HepG2 (cell line): ENCODE measurements around the gene C3orf80. TPM values are rescaled to one million over a fixed set of nuclear protein-coding genes. Genes with fewer than 3 reads are reported as not detected.

ENCODE experiments used
- ATAC-seq: fragments of 200-7000 bp; cut with Tn5 transposase; 3 replicates; pipeline ENCODE4 v1.9.1; 2020; ENCODE audit warnings: mild to moderate bottlenecking, moderate library complexity
- Bru-seq: library from RNA; stranded (reverse); fragments of 400-500 nt; gene quantifications from one replicate; lab custom pipeline; 2021; lab: Mats Ljungman, UMichigan
- BruChase-seq, 2 experiments: library from RNA; stranded (reverse); fragments of 400-500 nt; gene quantifications; one replicate each; lab custom pipeline; 2021; lab: Mats Ljungman, UMichigan
- BruUV-seq: library from RNA; stranded (reverse); fragments of 400-500 nt; replicated peaks from 2 replicates; lab custom pipeline; 2021; lab: Mats Ljungman, UMichigan
- CTCF ChIA-PET: fragments of 300-600 bp; formaldehyde crosslinking; extraction: SDS; loops from one replicate; lab custom pipeline; 2021; ENCODE audit warnings: low total read pairs, inconsistent platforms, low intra/inter-chr PET ratio; lab: Yijun Ruan, JAX
- POLR2A ChIA-PET: fragments of 350-600 bp; sonication (Branson Sonifier 250); formaldehyde crosslinking; loops from one replicate; lab custom pipeline; 2020; ENCODE audit warnings: antibody characterized with exemption, inconsistent platforms; lab: Yijun Ruan, JAX
- DNase-seq: peaks from one replicate; pipeline ENCODE4 v3.0.0-alpha.2; 2015; ENCODE audit warnings: low spot score
- FAIRE-seq: peaks from 3 replicates; lab custom pipeline; 2011; peaks lifted over from hg19 to GRCh38; lab: Jason Lieb, UNC
- H2AFZ ChIP-seq: one replicate; pipeline ENCODE4 v1.6.1; 2011; ENCODE audit warnings: low read length, inconsistent platforms
- H3K27ac ChIP-seq: fragments of 300-600 bp; 3 replicates; pipeline ENCODE4 v1.8.0; 2011; ENCODE audit warnings: mixed run types, mild to moderate bottlenecking, mixed read lengths, low read length, inconsistent platforms; ENCODE audit not compliant: insufficient read depth; ENCODE audit errors: extremely low read length
- H3K27me3 ChIP-seq, 2 experiments: fragments of 200-600 bp in 1 of 2; 2 replicates in 1 of 2; 3 replicates in 1 of 2; pipeline versions ENCODE4 v1.6.0 to v1.8.0; 2011; ENCODE audit warnings: low read length in 2 of 2, mild to moderate bottlenecking in 2 of 2, moderate library complexity in 2 of 2, inconsistent platforms in 1 of 2; ENCODE audit not compliant: insufficient read depth in 2 of 2, control insufficient read depth in 1 of 2
- H3K36me3 ChIP-seq, 2 experiments: fragments of 200-600 bp in 1 of 2; replicated peaks in 1 of 2; 2 replicates in 1 of 2; 3 replicates in 1 of 2; pipeline versions ENCODE4 v1.5.1 to v1.8.0; 2011; ENCODE audit warnings: low read length in 2 of 2, inconsistent platforms in 1 of 2; ENCODE audit not compliant: insufficient read depth in 2 of 2, control insufficient read depth in 1 of 2
- H3K4me1 ChIP-seq: 2 replicates; pipeline ENCODE4 v1.5.1; 2012; ENCODE audit warnings: low read length, inconsistent platforms; ENCODE audit not compliant: insufficient read depth
- H3K4me2 ChIP-seq: 2 replicates; pipeline ENCODE4 v1.6.0; 2011; ENCODE audit warnings: low read depth, low read length, inconsistent platforms
- H3K4me3 ChIP-seq, 3 experiments: fragments of 200-600 bp in 1 of 3; sonication (generic), shearing (Covaris generic) in 1 of 3; replicated peaks in 1 of 3; 2 replicates each; pipeline ENCODE4 v1.5.1; 2011 to 2016; ENCODE audit warnings: low read length in 3 of 3, inconsistent platforms in 2 of 3, low read depth in 2 of 3, mild to moderate bottlenecking in 2 of 3, control low read depth in 1 of 3, mixed read lengths in 1 of 3; ENCODE audit not compliant: insufficient read depth in 1 of 3
- H3K79me2 ChIP-seq: one replicate; pipeline ENCODE4 v1.6.1; 2011; ENCODE audit warnings: low read length, inconsistent platforms; ENCODE audit not compliant: insufficient read depth
- H3K9ac ChIP-seq: 2 replicates; pipeline ENCODE4 v1.6.0; 2011; ENCODE audit warnings: mild to moderate bottlenecking, low read depth, low read length, inconsistent platforms; ENCODE audit not compliant: insufficient read depth
- H3K9me3 ChIP-seq: 2 replicates; pipeline ENCODE4 v1.5.1; 2012; ENCODE audit warnings: mild to moderate bottlenecking, low read length
- H4K20me1 ChIP-seq: 2 replicates; pipeline ENCODE4 v1.6.0; 2011; ENCODE audit warnings: inconsistent platforms, mild to moderate bottlenecking, low read length, moderate library complexity; ENCODE audit not compliant: insufficient read depth
- CBX2 ChIP-seq, 2 experiments: fragments of 200-600 bp in 1 of 2; sonication (generic); formaldehyde crosslinking in 1 of 2; IDR thresholded peaks; 2 replicates each; pipeline versions ENCODE4 v1.7.0 to v1.8.1; 2018 to 2022; ENCODE audit warnings: low read depth in 2 of 2, low read length in 1 of 2, mild to moderate bottlenecking in 1 of 2, missing genetic modification reagents in 1 of 2
- GABPB1 ChIP-seq: IDR thresholded peaks from 2 replicates; pipeline ENCODE4 v1.6.1; 2016; ENCODE audit warnings: mild to moderate bottlenecking, missing genetic modification reagents, moderate library complexity, missing compliant biosample characterization
- HNRNPK ChIP-seq: fragments of 200-400 bp; formaldehyde crosslinking; IDR thresholded peaks from 2 replicates; pipeline ENCODE4 v1.6.1; 2018; ENCODE audit warnings: low read length, low read depth, moderate library complexity, mild to moderate bottlenecking; ENCODE audit not compliant: poor library complexity, severe bottlenecking
- HNRNPLL ChIP-seq: fragments of 200-400 bp; formaldehyde crosslinking; IDR thresholded peaks from 2 replicates; pipeline ENCODE4 v1.6.1; 2017; ENCODE audit warnings: mild to moderate bottlenecking, low read depth, low read length; ENCODE audit not compliant: poor library complexity, severe bottlenecking
- SETDB1 ChIP-seq: sonication (generic); formaldehyde crosslinking; IDR thresholded peaks from 2 replicates; pipeline ENCODE4 v1.5.1; 2020; ENCODE audit warnings: missing genetic modification reagents, mild to moderate bottlenecking, borderline replicate concordance
- ZBTB7B ChIP-seq: sonication (generic); formaldehyde crosslinking; IDR thresholded peaks from 2 replicates; pipeline ENCODE4 v1.4.0; 2020; ENCODE audit warnings: missing genetic modification reagents
- ZNF263 ChIP-seq: sonication (generic); formaldehyde crosslinking; IDR thresholded peaks from 2 replicates; pipeline ENCODE4 v1.4.0; 2020; ENCODE audit warnings: missing genetic modification reagents
- ZNF556 ChIP-seq: sonication (generic); formaldehyde crosslinking; IDR thresholded peaks from 2 replicates; pipeline ENCODE4 v1.4.0; 2020; ENCODE audit warnings: mild to moderate bottlenecking, missing genetic modification reagents, borderline replicate concordance
- ZNF773 ChIP-seq: sonication (generic); formaldehyde crosslinking; IDR thresholded peaks from 2 replicates; pipeline ENCODE4 v1.4.0; 2020; ENCODE audit warnings: missing genetic modification reagents, borderline replicate concordance
- WGBS: methylation state at CpG from one replicate; pipeline ENCODE4 v1.1.6; 2017; ENCODE audit warnings: low lambda C conversion rate; 5-methylcytosine and 5-hydroxymethylcytosine counted together
- in situ Hi-C: cut with HindIII; loops from 2 replicates; pipeline ENCODE4 v1.10.0; 2017; ENCODE audit warnings: low pct_unique_long_range_greater_than_20kb; ENCODE audit not compliant: extremely low pct_ligation_motif_present
- intact Hi-C: fragments of 100-400 bp; cut with micrococcal nuclease; formaldehyde crosslinking; loops from one replicate; pipeline ENCODE4 v1.10.0; 2022; ENCODE audit not compliant: unreplicated experiment
- long read RNA-seq, 2 experiments: library from RNA in 1 of 2; library from polyadenylated mRNA in 1 of 2; stranded (forward) in 1 of 2; unstranded in 1 of 2; transcript quantifications; one replicate each; pipeline ENCODE4 v2.0.0, GENCODE V29; 2019 to 2022
- polyA minus RNA-seq, 3 experiments: library from RNA; depleted of rRNA, polyadenylated mRNA; stranded (reverse); fragments of >200 nt; gene quantifications; 2 replicates each; pipeline ENCODE4 v1.2.3, GENCODE V29; 2011; ENCODE audit warnings: low replicate concordance in 1 of 3
- polyA plus RNA-seq, 8 experiments: library from polyadenylated mRNA; depleted of rRNA in 3 of 8; stranded (reverse) in 7 of 8; unstranded in 1 of 8; fragments of >200 nt; fragmentation: Illumina TruSeq in 4 of 8; extraction: Trizol in 4 of 8; gene quantifications; 2 replicates each; pipeline versions ENCODE4 v1.2.1 to v1.2.3, GENCODE V29; 2011 to 2016; ENCODE audit warnings: low read depth in 4 of 8, missing spikeins in 1 of 8, mixed read lengths in 1 of 8; ENCODE audit not compliant: insufficient read depth in 1 of 8
- total RNA-seq, 5 experiments: library from RNA; depleted of rRNA; stranded (reverse); fragments of >200 nt; fragmentation: Illumina TruSeq; extraction: Trizol; gene quantifications; 2 replicates each; pipeline ENCODE4 v1.2.3, GENCODE V29; 2016; ENCODE audit warnings: low read depth in 1 of 5
- TF ChIP-seq, protein P1 (sequence below): sonication (generic); formaldehyde crosslinking; IDR thresholded peaks from 2 replicates; pipeline ENCODE4 v1.8.1; 2022; ENCODE audit warnings: low read depth, mild to moderate bottlenecking, missing genetic modification reagents
- TF ChIP-seq, protein P2 (sequence below), 2 experiments: sonication (generic) in 1 of 2; formaldehyde crosslinking in 1 of 2; IDR thresholded peaks; 2 replicates each; pipeline versions ENCODE4 v1.4.0 to v1.6.1; 2018 to 2020; ENCODE audit warnings: missing genetic modification reagents in 2 of 2, borderline replicate concordance in 1 of 2, low read depth in 1 of 2, mild to moderate bottlenecking in 1 of 2, missing biosample characterization in 1 of 2

The C3orf80 gene
- total RNA-seq (2016; rRNA removed; fragmentation: Illumina TruSeq; extraction: Trizol) = 0.04 TPM in 1 of 2 replicates, not detected in the other
- not detected in 2 replicates for total RNA-seq (2016; cell fraction: cytosol; rRNA removed; fragmentation: Illumina TruSeq; extraction: Trizol; ENCODE audit: low read depth)
- total RNA-seq (2016; cell fraction: insoluble cytoplasmic fraction; rRNA removed; fragmentation: Illumina TruSeq; extraction: Trizol) = 0.04 TPM in 1 of 2 replicates, not detected in the other
- total RNA-seq (2016; cell fraction: membrane; rRNA removed; fragmentation: Illumina TruSeq; extraction: Trizol) = not detected in 2 replicates
- not detected in 2 replicates for total RNA-seq (2016; cell fraction: nucleus; rRNA removed; fragmentation: Illumina TruSeq; extraction: Trizol)
- 0.03 TPM in 2 replicates for polyA plus RNA-seq (2011; rRNA removed)
- polyA plus RNA-seq (2011; cell fraction: cytosol; rRNA removed) = 0.01 TPM in 2 replicates
- polyA plus RNA-seq (2011; cell fraction: nucleus; rRNA removed) = 0.06 TPM in 1 of 2 replicates, not detected in the other
- not detected in 2 replicates for polyA plus RNA-seq (2012)
- polyA plus RNA-seq (2016; cell fraction: cytosol; fragmentation: Illumina TruSeq; extraction: Trizol; ENCODE audit: low read depth) = not detected in 2 replicates
- not detected in 2 replicates for polyA plus RNA-seq (2016; cell fraction: insoluble cytoplasmic fraction; fragmentation: Illumina TruSeq; extraction: Trizol; ENCODE audit: low read depth)
- not detected in 2 replicates for polyA plus RNA-seq (2016; cell fraction: membrane; fragmentation: Illumina TruSeq; extraction: Trizol; ENCODE audit: low read depth)
- not detected in 2 replicates for polyA plus RNA-seq (2016; cell fraction: nucleus; fragmentation: Illumina TruSeq; extraction: Trizol; ENCODE audit: insufficient read depth, low read depth)
- not detected in 2 replicates for polyA minus RNA-seq (2011; rRNA and poly(A)+ RNA removed; ENCODE audit: low replicate concordance)
- polyA minus RNA-seq (2011; cell fraction: cytosol; rRNA and poly(A)+ RNA removed) = not detected in 2 replicates
- polyA minus RNA-seq (2011; cell fraction: nucleus; rRNA and poly(A)+ RNA removed) = not detected in 2 replicates
- Bru-seq, nascent RNA = percentile 16 among the genes with signal in this experiment
- BruChase-seq, experiment 1, labeled RNA remaining after a 6-hour chase = percentile 43 among the genes with signal in this experiment
- BruChase-seq, experiment 2, labeled RNA remaining after a 2-hour chase = percentile 33 among the genes with signal in this experiment
- long read RNA-seq, experiment 1 = 0 reads
- long read RNA-seq, experiment 2, partial matches to known transcripts = 0 of 1 reads
- long read RNA-seq, experiment 2, other reads (novel, unspliced or antisense) = 0 of 1 reads

DNA sequence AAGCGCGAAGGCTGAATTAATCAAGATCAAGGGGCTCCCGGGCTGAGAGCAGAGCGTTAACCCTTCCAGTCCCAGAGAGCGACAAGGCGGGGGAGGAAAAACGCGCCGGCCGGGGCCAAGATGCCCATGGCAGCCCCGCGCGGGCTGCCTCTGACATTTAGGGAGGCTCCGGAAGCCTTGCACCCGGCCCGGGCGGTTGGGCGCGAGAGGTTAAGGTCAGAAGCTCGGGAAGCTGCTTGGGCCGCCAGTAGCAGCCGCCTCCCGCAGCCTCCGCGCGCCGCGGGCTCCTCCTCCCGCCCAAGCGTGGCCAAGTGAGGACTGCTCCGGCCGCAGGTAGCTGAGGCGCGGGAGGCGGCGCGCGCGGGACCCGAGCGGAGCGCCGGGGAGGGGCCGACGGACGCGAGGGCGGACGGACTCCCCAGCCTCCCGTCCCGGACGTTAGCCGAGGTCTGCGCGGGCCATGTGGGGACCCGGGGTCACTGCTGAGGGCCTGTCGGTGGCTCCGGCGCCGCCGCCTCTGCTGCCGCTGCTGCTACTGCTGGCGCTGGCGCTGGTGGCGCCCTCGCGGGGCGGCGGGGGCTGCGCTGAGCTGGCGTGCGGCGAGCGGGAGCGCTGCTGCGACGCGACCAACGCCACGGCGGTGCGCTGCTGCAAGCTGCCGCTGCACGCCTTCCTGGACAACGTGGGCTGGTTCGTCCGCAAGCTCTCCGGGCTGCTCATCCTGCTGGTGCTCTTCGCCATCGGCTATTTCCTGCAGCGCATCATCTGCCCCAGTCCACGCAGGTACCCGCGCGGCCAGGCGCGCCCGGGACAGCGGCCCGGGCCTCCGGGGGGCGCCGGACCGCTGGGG is at the start of gene C3orf80:
C3orf80 (plus strand) TSS at position 247 of the 850 bp plus-strand sequence; CDS start at position 461, 214 bp downstream.
- CTCF ChIA-PET = interaction anchor here (0.7 to 1.2 kb wide), 2 partner anchors 189 to 194 kb away, joined by 3 read pairs; no protein-coding TSS in a partner anchor
- Histone ChIP-seq H3K79me2 (no peaks in the 10 kb centered on the region), H4K20me1 (no peaks in the 10 kb centered on the region), H3K9ac (no peak within 1 kb of the TSS), H3K27me3 (peaks cover 8 to 33% of the 10 kb centered on the region in 2 experiments), H3K4me2 (peak within 1 kb of the TSS; percentile 88), H3K36me3 (no peaks in the 10 kb centered on the region), H3K27ac (no peak within 1 kb of the TSS), H3K9me3 (no peaks in the 10 kb centered on the region), H2AFZ (no peak within 1 kb of the TSS), H3K4me1 (peaks cover 13% of the 10 kb centered on the region), H3K4me3 (peak within 1 kb of the TSS; percentile 57 to 73 (median 59); a peak in 5 of 6 replicates)
- BruUV-seq = no TSS peak
- 17% methylated on average over 2 of the region's 104 CpGs for WGBS
- FAIRE-seq (no peak), ATAC-seq (peak; percentile 95), DNase-seq (peak; percentile 12)
- in situ Hi-C loops = no loop called here
- POLR2A ChIA-PET = no interaction called here
- intact Hi-C loops = loop anchor here (5.0 kb wide), 3 partner anchors 107 to 193 kb away; no protein-coding TSS in a partner anchor
- TF ChIP-seq ZNF556 (CRISPR knock-in tag) (no peak), SETDB1 (CRISPR knock-in tag) (no peak), ZNF263 (CRISPR knock-in tag) (0 out of 2 replicates have a peak, but pooled peaks have one; percentile 18), HNRNPK (no peak), HNRNPLL (peak; percentile 83), ZNF773 (CRISPR knock-in tag) (no peak), ZBTB7B (CRISPR knock-in tag) (0 out of 2 replicates have a peak, but pooled peaks have one; percentile 48), GABPB1 (CRISPR knock-in tag) (peak; percentile 43; the same call in 1 of the 2 replicates), CBX2 (IDR thresholded peaks at IDR 0.05; ENCODE audit: low read depth, low read length) (no peak), CBX2 (CRISPR knock-in tag; IDR thresholded peaks at IDR 0.05; ENCODE audit: low read depth) (peak; percentile 21; the same call in 1 of the 2 replicates)
- TF ChIP-seq, protein P1, sequence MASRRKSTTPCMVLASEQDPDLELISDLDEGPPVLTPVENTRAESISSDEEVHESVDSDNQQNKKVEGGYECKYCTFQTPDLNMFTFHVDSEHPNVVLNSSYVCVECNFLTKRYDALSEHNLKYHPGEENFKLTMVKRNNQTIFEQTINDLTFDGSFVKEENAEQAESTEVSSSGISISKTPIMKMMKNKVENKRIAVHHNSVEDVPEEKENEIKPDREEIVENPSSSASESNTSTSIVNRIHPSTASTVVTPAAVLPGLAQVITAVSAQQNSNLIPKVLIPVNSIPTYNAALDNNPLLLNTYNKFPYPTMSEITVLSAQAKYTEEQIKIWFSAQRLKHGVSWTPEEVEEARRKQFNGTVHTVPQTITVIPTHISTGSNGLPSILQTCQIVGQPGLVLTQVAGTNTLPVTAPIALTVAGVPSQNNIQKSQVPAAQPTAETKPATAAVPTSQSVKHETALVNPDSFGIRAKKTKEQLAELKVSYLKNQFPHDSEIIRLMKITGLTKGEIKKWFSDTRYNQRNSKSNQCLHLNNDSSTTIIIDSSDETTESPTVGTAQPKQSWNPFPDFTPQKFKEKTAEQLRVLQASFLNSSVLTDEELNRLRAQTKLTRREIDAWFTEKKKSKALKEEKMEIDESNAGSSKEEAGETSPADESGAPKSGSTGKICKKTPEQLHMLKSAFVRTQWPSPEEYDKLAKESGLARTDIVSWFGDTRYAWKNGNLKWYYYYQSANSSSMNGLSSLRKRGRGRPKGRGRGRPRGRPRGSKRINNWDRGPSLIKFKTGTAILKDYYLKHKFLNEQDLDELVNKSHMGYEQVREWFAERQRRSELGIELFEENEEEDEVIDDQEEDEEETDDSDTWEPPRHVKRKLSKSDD (CRISPR knock-in tag) = peak; percentile 29; the same call in 1 of the 2 replicates
- TF ChIP-seq, protein P2, sequence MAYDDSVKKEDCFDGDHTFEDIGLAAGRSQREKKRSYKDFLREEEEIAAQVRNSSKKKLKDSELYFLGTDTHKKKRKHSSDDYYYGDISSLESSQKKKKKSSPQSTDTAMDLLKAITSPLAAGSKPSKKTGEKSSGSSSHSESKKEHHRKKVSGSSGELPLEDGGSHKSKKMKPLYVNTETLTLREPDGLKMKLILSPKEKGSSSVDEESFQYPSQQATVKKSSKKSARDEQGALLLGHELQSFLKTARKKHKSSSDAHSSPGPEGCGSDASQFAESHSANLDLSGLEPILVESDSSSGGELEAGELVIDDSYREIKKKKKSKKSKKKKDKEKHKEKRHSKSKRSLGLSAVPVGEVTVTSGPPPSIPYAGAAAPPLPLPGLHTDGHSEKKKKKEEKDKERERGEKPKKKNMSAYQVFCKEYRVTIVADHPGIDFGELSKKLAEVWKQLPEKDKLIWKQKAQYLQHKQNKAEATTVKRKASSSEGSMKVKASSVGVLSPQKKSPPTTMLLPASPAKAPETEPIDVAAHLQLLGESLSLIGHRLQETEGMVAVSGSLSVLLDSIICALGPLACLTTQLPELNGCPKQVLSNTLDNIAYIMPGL (CRISPR knock-in tag; IDR thresholded peaks at IDR 0.05; ENCODE audit: borderline replicate concordance in 1 of 2, low read depth in 1 of 2) = peak in 1 of 2 experiments; percentile 30; a peak in 1 of 4 replicates
